ELR (cell line): ENCODE data around the gene KRTAP10-12.

Experiments used
- DNase-seq: peaks from one replicate; pipeline ENCODE4 v3.0.0-alpha.2; 2015; ENCODE audit warnings: low read depth

The KRTAP10-12 gene

DNA sequence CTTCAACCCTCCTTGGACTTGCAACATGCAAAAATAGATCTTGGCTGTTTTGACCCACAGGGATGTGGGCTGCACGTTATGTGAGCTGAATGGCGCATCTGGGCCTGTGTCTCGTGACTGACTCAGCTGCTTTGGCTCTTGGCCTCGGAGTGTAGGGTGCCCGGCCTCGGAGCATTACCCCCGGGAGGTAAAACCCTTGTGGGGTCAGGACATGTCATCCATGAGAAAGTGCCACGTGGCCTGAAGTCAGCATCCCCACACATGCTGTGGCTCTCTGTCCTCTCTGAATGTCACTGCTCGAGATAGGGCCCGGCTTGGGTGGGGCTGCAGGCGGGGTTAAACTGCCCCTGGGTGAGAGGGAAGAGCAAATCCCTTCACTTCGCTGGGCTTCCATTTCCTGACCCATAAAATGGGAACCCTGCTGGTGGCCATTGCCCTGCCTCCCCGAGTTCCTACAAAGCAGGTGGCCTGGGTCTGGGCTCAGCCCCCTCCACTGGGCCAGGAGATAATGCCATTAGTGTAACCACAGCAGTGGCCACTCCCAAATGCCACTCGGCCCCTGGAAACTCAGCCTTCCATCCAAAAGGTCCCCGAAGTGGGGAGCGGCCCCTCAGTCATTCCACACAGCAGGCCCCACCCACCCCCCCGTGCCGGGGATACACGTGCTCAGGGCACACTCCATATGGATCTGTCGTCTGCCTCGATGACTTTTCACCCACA is 37.2 kb downstream of the KRTAP10-12 start:
- no peak for DNase-seq

- DNase-seq, result no peak
Measured at GRCh38 chr21:44734841-44735240, 37.9 kb downstream of the KRTAP10-12 start.

GRCh38 chr21:44735821-44736220 is 38.8 kb downstream of the KRTAP10-12 start:
- DNase-seq, result no peak

DNA sequence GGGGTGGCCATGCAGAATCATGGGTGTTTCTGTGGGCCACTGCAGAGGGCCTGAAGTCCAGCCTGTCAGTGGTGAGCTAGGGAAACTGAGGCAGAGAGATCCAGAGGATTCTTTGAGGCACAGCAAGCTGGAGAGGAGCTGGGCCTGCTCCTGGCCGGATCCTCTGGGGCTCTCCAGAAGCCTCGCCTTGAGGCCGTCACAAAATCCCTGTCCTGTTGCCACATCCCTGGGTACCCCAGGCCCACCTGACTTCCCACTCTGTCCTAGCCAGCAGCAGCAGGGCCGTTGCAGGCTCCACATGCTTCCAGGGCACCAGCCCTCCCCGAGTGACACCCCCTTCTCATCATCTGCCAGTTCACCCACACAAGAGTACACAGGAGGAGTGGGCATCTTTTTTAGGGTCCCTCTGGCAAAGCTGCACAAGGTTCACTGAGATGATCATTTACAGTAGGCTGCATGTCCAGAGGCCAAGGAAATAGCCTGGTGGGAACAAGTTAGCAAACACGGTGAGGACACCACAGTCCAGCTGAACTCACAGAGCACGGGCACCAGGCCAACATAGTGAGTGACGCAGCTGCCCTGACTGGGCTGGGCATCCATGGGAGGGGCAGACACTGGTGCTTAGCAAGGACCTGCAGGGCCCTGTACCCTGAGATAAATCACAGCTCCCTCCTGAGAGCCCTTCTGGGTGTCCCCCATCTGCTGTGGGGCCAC is 39.5 kb downstream of the KRTAP10-12 start:
- no peak for DNase-seq

DNA sequence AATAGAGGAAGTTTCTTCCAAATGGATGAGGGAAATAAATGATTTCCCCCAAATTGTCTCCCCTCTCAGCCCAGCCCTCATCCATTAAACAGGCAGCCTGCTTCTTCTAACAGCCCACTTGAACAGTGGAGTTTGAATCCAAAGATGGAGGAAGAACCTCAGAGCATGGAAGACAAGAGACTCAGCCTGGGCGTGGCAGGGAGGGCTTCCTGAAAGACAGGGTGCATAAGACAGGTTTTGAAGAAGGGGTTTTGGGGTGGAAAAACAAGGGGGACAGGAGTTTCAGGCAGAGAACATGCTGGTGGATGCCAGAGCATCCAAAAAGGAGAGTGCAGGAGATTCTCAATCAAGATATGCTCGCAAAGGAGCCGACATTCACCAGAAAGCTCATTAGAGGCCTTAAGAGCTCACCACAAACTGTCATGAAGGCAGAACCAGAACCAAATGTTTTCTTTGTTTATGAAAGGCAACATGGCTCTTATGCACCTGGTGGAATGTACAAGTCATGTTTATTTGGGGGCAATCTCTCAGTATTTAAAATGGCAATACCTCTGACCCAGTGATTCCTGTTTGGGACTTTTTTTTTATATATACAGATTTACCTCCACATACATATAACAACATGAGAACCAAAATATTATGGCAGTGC is 40.9 kb downstream of the KRTAP10-12 start:
- DNase-seq, result peak; percentile 38

GRCh38 chr21:44738621-44739020 is 41.6 kb downstream of the KRTAP10-12 start:
- no peak for DNase-seq

GRCh38 chr21:44739316-44739715 is 42.3 kb downstream of the KRTAP10-12 start:
- DNase-seq, result no peak

- DNase-seq, result no peak
Measured at GRCh38 chr21:44740742-44741141, 43.8 kb downstream of the KRTAP10-12 start.

DNA sequence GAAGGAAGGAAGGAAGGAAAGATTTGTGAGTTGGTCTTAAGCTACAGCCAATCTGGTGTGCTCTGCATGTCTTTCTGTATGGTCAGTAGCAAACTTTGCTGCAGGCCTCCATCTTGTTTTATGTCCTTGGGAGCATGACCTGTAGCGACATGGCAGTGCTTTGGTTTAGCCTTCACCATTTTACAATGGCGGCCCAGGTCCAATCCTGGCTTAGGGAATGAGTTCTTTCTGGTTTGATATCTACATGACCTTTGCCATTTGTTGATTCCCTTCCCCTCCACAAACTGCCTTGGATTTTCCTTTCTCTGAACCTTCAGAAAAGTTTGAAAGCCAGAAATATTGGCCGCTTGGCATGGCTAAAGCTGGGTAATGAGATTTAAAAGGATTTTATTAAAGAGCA is 44.9 kb downstream of the KRTAP10-12 start:
- no peak for DNase-seq

DNA sequence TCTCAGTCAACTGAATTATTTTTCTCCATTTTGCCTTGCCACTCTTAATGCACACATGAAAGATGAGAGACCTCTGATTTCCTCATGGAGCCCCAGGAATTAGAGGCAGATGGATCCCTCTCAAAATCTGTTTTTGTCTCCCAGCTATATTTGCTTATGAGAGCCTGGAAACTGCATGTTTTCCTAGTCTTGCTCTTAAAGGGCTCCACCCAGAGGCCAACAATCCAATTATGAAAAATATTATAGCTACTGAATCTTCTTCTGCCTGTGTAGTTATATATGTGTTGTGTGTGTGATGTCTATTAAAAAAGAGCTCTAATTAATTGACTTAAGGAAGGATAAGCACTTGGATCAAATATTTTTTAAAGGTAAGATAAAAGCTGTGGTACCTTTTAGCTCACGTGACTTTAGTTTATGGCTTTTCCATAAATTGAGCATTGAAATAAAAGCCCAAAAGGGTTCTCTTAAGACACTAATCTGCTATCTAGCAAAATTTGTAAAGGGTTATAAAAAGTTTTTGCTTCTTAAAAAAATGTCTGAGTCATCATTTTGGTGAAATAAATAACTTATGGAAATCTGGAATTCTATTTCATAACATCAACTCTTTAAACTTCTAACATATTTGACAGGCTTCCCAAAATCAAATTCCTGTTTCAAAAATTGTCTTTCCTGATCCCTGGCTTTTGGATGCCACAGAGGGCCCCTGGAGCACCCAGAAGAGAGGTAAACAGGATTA is 45.6 kb downstream of the KRTAP10-12 start:
- peak; percentile 36 for DNase-seq
